ENCODE data around the gene ZBTB12. TPM values are rescaled to one million over a fixed set of nuclear protein-coding genes. Genes with fewer than 3 reads are reported as not detected.

Gene ZBTB12
- total and polyA plus RNA-seq, 10 of the 15 experiments (the other 5 are each of a cell fraction or from before 2014, with no cell fraction given) = 0.81 to 4.5 (median 1.7) TPM; not detected in 4

GRCh38 chr6:31946370-31946885 lies 44.5 kb upstream of the ZBTB12 start:
- in situ Hi-C loops (cut with MboI) = no loop called here
- no peak overlapping the region for H3K4me3 ChIP-seq
- ChIA-PET RAD21 (ENCODE audit: unreplicated experiment) (no interaction called here), CTCF (interaction anchor here (0.8 kb wide), 1 partner anchor 77 kb away, joined by 3 read pairs; no protein-coding TSS in a partner anchor), POLR2A (interaction anchor here (0.5 kb wide), 1 partner anchor 114 kb away, joined by 7 read pairs; no protein-coding TSS in a partner anchor), SMC1A (ENCODE audit: uncharacterized antibody, unreplicated experiment) (no interaction called here)
- BruUV-seq (replicated peaks) = no TSS peak
- H4K20me1 ChIP-seq (ENCODE audit: control insufficient read depth, insufficient read depth) = no peaks in the 10 kb centered on the region
- FAIRE-seq = no peak
- H3K27me3 ChIP-seq (replicated peaks in 1 of 2; ENCODE audit: control insufficient read depth in 2 of 2, insufficient read depth in 2 of 2, low read length in 1 of 2) = peaks cover 0 to 3% of the 10 kb centered on the region in 2 experiments; a peak in 3 of 4 replicates
- no peak overlapping the region for H3K27ac ChIP-seq (ENCODE audit: control insufficient read depth, insufficient read depth)
- intact Hi-C loops (cut with micrococcal nuclease; ENCODE audit: unreplicated experiment) = no loop called here
- 48% methylated on average over 11 of the region's 11 CpGs for WGBS (ENCODE audit: insufficient coverage, insufficient replicate concordance, low lambda C conversion rate, missing lambda C conversion rate)
- no peak overlapping the region for H2AFZ ChIP-seq (ENCODE audit: control insufficient read depth, low read depth, low read length)
- ATAC-seq = no peak
- DNase-seq (ENCODE audit: low read depth, low spot score) = no peak
- H3K9me3 ChIP-seq (replicated peaks; ENCODE audit: control insufficient read depth, insufficient read depth, low read length) = no peaks in the 10 kb centered on the region
- no peak overlapping the region for H3K4me2 ChIP-seq (ENCODE audit: control insufficient read depth, insufficient read depth)
- no peaks in the 10 kb centered on the region; a peak in 1 of 4 replicates for H3K36me3 ChIP-seq (ENCODE audit: control insufficient read depth in 2 of 2, insufficient read depth in 2 of 2, low read length in 1 of 2)
- peaks cover 3% of the 10 kb centered on the region; the same call in 1 of the 2 replicates for H3K4me1 ChIP-seq (ENCODE audit: control insufficient read depth, insufficient read depth, low read length)
- H3K79me2 ChIP-seq (ENCODE audit: control insufficient read depth, insufficient read depth, low read length) = no peaks in the 10 kb centered on the region
- H3K9ac ChIP-seq (ENCODE audit: control insufficient read depth, insufficient read depth, low read length) = no peak overlapping the region
- TF ChIP-seq CTCF (IDR thresholded peaks at IDR 0.05 in 2 of 3, conservative IDR thresholded peaks at IDR 0.05 in 1 of 3; ENCODE audit: control insufficient read depth in 2 of 3, extremely low read depth in 1 of 3, insufficient read depth in 1 of 3, low read depth in 3 of 3, low read length in 3 of 3) (no peak), MTA2 (IDR thresholded peaks at IDR 0.05; ENCODE audit: low read depth) (no peak), ZBTB4 (CRISPR knock-in tag; IDR thresholded peaks at IDR 0.05) (no peak), MXI1 (IDR thresholded peaks at IDR 0.05; ENCODE audit: low read depth, low read length) (no peak), SKIL (IDR thresholded peaks at IDR 0.05; ENCODE audit: low read depth, poor library complexity, severe bottlenecking) (no peak), POLR2A (IDR thresholded peaks at IDR 0.05; ENCODE audit: low read depth, low read length) (no peak), E2F4 (IDR thresholded peaks at IDR 0.05; ENCODE audit: low read depth, low read length) (no peak), BCL11A (IDR thresholded peaks at IDR 0.05; ENCODE audit: low read depth, low read length) (no peak), ATF3 (IDR thresholded peaks at IDR 0.05; ENCODE audit: borderline replicate concordance, extremely low read depth, low read depth, low read length) (no peak), BACH1 (IDR thresholded peaks at IDR 0.05; ENCODE audit: borderline replicate concordance) (no peak), SMAD1 (IDR thresholded peaks at IDR 0.05; ENCODE audit: low read depth, partially characterized antibody) (no peak), IKZF1 (conservative IDR thresholded peaks at IDR 0.05) (no peak), SREBF1 (IDR thresholded peaks at IDR 0.05; ENCODE audit: low read length) (no peak), ZNF24 (IDR thresholded peaks at IDR 0.05) (no peak)

Data from GM12878 (cell line).